Chondrocyte (in vitro differentiated cells): ENCODE data around the gene ZNF521. TPM values are rescaled to one million over a fixed set of nuclear protein-coding genes. Genes with fewer than 3 reads are reported as not detected.

Experiments used
- DNase-seq: peaks from one replicate; pipeline ENCODE4 v3.0.0; 2021; ENCODE audit warnings: mixed read lengths, low spot score
- H3K27ac Mint-ChIP-seq: one replicate; pipeline ENCODE4 v1.8.0; 2021; ENCODE audit warnings: mild to moderate bottlenecking, moderate library complexity, mixed read lengths; ENCODE audit not compliant: unreplicated experiment
- H3K27me3 Mint-ChIP-seq: 2 replicates; pipeline ENCODE4 v1.8.0; 2021; ENCODE audit warnings: low read depth, mixed read lengths
- H3K36me3 Mint-ChIP-seq: 2 replicates; pipeline ENCODE4 v1.8.0; 2021; ENCODE audit warnings: low read depth, mixed read lengths
- H3K4me1 Mint-ChIP-seq: 2 replicates; pipeline ENCODE4 v1.8.0; 2021; ENCODE audit warnings: low read depth, mild to moderate bottlenecking, mixed read lengths
- H3K4me3 Mint-ChIP-seq: one replicate; pipeline ENCODE4 v1.8.0; 2021; ENCODE audit warnings: mild to moderate bottlenecking, moderate library complexity, mixed read lengths; ENCODE audit not compliant: unreplicated experiment
- H3K9me3 Mint-ChIP-seq: 2 replicates; pipeline ENCODE4 v1.8.0; 2021; ENCODE audit warnings: low read depth, mixed read lengths
- total RNA-seq: library from RNA; stranded (reverse); gene quantifications from 3 replicates; pipeline ENCODE4 v1.2.1, GENCODE V29; 2021
- TF ChIP-seq, protein P1 (sequence below): fragments of 200-600 bp; sonication (generic); IDR thresholded peaks from 2 replicates; pipeline ENCODE4 v1.5.0; 2021; ENCODE audit warnings: antibody characterized with exemption, mild to moderate bottlenecking, moderate library complexity

ZNF521 gene
- total RNA-seq, 1 donor from 2014 or later: 29.7 TPM

DNA sequence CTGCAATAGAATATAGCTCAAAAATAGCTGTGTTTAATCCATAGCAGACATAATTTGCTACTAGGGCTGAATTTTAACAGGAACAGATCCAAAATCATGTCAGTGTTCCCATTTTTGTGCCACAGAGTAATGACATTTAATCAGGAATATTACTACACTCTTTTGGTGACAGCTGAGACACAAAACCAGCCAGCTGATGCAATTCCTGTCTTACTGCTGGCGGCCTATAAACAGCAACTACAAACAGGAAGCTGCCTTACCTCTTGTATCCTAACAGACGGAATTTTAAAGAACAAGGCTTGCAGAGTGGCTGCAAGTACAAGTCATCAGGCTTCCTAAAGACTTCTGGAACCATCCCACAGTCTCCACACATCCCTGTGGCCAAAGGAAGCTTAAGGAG, 218.1 kb downstream of the ZNF521 start:
- no peaks in the 10 kb centered on the region for H3K9me3 Mint-ChIP-seq
- TF ChIP-seq, protein P1, sequence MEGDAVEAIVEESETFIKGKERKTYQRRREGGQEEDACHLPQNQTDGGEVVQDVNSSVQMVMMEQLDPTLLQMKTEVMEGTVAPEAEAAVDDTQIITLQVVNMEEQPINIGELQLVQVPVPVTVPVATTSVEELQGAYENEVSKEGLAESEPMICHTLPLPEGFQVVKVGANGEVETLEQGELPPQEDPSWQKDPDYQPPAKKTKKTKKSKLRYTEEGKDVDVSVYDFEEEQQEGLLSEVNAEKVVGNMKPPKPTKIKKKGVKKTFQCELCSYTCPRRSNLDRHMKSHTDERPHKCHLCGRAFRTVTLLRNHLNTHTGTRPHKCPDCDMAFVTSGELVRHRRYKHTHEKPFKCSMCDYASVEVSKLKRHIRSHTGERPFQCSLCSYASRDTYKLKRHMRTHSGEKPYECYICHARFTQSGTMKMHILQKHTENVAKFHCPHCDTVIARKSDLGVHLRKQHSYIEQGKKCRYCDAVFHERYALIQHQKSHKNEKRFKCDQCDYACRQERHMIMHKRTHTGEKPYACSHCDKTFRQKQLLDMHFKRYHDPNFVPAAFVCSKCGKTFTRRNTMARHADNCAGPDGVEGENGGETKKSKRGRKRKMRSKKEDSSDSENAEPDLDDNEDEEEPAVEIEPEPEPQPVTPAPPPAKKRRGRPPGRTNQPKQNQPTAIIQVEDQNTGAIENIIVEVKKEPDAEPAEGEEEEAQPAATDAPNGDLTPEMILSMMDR: no peak
- H3K36me3 Mint-ChIP-seq: no peaks in the 10 kb centered on the region
- no peak for DNase-seq
- no peaks in the 10 kb centered on the region for H3K27me3 Mint-ChIP-seq
- H3K27ac Mint-ChIP-seq: no peak overlapping the region
- peaks cover 37% of the 10 kb centered on the region for H3K4me1 Mint-ChIP-seq
- no peak overlapping the region for H3K4me3 Mint-ChIP-seq

DNA sequence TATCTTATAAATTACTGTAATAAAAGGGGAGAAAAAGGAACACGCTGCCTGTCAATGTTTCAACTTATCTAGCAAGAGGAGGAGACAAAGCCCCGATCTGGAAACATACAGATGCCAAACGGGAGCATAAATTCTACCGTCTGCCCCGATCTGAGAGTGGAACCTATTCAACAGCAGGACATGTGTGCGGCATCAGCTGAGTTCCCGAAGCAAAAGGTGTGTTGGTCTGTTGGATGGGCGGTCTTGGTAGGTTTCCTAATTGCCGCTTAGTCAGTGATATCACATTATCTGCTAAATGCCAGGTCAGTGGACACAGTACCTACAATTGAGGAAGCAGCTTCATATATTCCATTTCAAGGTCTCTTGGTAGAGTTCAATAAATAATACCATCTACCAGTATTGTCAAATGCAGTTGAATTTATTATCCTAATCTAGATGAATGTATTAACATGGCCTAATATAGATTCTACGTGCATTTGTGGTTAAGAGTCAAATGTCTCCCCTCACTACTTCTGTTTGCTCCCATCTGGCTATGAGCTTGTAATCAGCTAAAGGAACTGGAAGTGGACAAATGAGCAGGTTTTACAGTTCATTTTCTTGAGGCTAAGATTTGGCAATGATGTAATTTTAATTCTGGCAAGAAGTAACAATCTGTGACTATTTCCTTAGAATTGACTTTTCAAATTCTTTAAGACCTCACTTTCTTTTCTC, 219.0 kb downstream of the ZNF521 start:
- Mint-ChIP-seq H3K4me1 (peaks cover 37% of the 10 kb centered on the region), H3K36me3 (no peaks in the 10 kb centered on the region), H3K27me3 (no peaks in the 10 kb centered on the region), H3K4me3 (no peak overlapping the region), H3K27ac (no peak overlapping the region), H3K9me3 (peaks cover 9% of the 10 kb centered on the region)
- no peak for DNase-seq
- TF ChIP-seq, protein P1: no peak

DNA sequence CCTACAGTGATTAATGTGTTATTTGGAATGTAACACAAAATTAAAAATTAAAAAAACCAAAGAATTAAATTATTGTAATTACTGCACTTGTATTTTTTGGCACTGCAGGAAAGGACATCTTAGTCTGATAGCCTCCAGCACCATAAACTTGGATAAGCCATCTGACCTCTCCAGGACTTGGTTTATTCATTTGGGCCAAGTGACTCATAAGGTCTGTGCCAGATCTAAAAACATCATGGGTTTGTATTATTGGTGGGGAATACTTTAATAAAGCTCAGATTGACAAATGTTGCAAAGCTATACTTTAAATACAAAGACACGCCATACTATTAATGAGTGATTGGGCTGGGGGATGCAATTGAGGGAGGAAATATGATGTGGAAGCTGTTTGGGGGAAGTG, 225.2 kb downstream of the ZNF521 start:
- TF ChIP-seq, protein P1: no peak
- Mint-ChIP-seq H3K27me3 (no peaks in the 10 kb centered on the region), H3K36me3 (no peaks in the 10 kb centered on the region), H3K4me1 (peaks cover 26% of the 10 kb centered on the region), H3K9me3 (peaks cover 9% of the 10 kb centered on the region), H3K4me3 (no peak overlapping the region), H3K27ac (no peak overlapping the region)
- no peak for DNase-seq

DNA sequence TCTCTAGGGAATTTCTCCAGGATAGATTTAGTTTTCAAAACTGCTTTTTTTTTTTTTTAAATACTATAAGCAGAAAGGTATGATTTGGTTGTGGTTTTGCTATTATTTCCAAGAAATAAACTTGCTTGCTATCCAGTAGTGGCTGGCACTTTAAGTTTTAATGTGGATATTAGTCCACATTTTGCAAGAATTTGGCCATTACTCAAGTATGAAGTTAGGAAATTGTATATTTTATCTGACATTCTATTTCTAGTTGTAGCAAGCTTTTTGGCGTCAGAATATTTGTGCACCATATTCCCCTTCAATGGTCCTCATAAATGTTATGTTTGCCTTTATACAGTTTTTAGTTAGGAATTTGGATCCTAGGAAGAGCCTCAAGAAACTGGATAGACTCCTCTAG, 226.3 kb downstream of the ZNF521 start:
- peaks cover 10% of the 10 kb centered on the region for H3K9me3 Mint-ChIP-seq
- peaks cover 26% of the 10 kb centered on the region for H3K4me1 Mint-ChIP-seq
- H3K36me3 Mint-ChIP-seq: no peaks in the 10 kb centered on the region
- TF ChIP-seq, protein P1: no peak
- peak overlapping the region; percentile 28 for H3K27ac Mint-ChIP-seq
- H3K4me3 Mint-ChIP-seq: no peak overlapping the region
- DNase-seq: no peak
- H3K27me3 Mint-ChIP-seq: no peaks in the 10 kb centered on the region

DNA sequence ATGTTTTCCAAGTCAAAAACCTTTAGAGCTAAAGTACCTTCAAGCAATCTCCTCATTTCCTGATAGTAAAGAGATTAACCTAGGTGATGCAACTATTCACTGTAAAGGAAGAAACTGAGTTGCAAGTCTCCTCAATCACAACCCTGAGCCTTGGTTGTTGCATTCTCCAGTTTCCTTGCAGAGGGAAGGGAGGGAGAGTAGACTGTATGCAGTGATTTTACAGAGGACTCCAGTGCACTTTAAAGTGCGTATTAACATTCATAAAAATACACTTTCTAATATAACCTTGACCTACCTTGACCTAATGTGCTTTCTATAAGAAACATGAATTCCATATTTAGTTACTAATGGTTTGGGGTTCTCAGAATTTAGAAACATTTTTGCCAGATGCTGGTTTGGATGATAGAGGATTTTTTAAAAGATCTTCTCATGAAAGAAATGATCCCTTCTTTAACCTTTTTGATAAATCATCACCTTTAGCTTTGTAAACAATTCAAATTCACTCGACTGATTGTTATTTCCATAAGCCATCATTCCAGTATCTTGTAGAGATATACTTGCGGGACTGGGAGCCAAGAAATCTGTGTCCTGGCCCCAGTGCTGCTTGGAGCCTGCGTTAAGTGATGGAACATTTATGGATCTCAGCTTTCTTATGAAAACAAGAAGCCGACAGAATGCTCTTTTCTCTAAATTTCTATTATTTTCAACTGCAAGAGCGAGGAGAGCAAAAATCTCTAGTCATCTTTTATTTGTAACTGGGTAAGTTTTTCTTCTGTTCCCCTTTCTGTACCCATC, 228.3 kb downstream of the ZNF521 start:
- Mint-ChIP-seq H3K27ac (no peak overlapping the region), H3K9me3 (peaks cover 11% of the 10 kb centered on the region), H3K4me3 (no peak overlapping the region), H3K27me3 (no peaks in the 10 kb centered on the region), H3K4me1 (peaks cover 26% of the 10 kb centered on the region), H3K36me3 (no peaks in the 10 kb centered on the region)
- no peak for DNase-seq
- TF ChIP-seq, protein P1: no peak
